ENCODE data around the gene ROBO2. TPM values are rescaled to one million over a fixed set of nuclear protein-coding genes. Genes with fewer than 3 reads are reported as not detected.

Gene ROBO2
- total RNA-seq, 1 donor from 2014 or later, result 330 TPM

GRCh38 chr3:77436908-77437307, 397.0 kb downstream of the ROBO2 start:
- Mint-ChIP-seq H3K9me3 (ENCODE audit: unreplicated experiment) (peaks cover 2% of the 10 kb centered on the region), H3K27ac (ENCODE audit: unreplicated experiment) (no peak overlapping the region), H3K36me3 (ENCODE audit: unreplicated experiment) (no peaks in the 10 kb centered on the region), H3K4me3 (ENCODE audit: unreplicated experiment) (no peak overlapping the region), H3K4me1 (ENCODE audit: low read depth, unreplicated experiment) (peaks cover 31% of the 10 kb centered on the region), H3K27me3 (ENCODE audit: unreplicated experiment) (no peaks in the 10 kb centered on the region)
- TF ChIP-seq CTCF (IDR thresholded peaks at IDR 0.05; ENCODE audit: partially characterized antibody, unreplicated experiment), result no peak
- no peak for DNase-seq

- Mint-ChIP-seq H3K9me3 (ENCODE audit: unreplicated experiment) (peaks cover 2% of the 10 kb centered on the region), H3K27me3 (ENCODE audit: unreplicated experiment) (peaks cover 3% of the 10 kb centered on the region), H3K4me1 (ENCODE audit: low read depth, unreplicated experiment) (peaks cover 19% of the 10 kb centered on the region), H3K4me3 (ENCODE audit: unreplicated experiment) (no peak overlapping the region), H3K36me3 (ENCODE audit: unreplicated experiment) (no peaks in the 10 kb centered on the region), H3K27ac (ENCODE audit: unreplicated experiment) (no peak overlapping the region)
- no peak for DNase-seq
- no peak for TF ChIP-seq CTCF (IDR thresholded peaks at IDR 0.05; ENCODE audit: partially characterized antibody, unreplicated experiment)
Observed at GRCh38 chr3:77446084-77446483, 406.2 kb downstream of the ROBO2 start.

- no peak overlapping the region for H3K4me3 Mint-ChIP-seq (ENCODE audit: unreplicated experiment)
Observed at GRCh38 chr3:77446761-77447160, 406.9 kb downstream of the ROBO2 start.

GRCh38 chr3:77449459-77450350, 409.8 kb downstream of the ROBO2 start:
- peaks cover 26% of the 10 kb centered on the region for H3K4me1 Mint-ChIP-seq (ENCODE audit: low read depth, unreplicated experiment)
- no peak for TF ChIP-seq CTCF (IDR thresholded peaks at IDR 0.05; ENCODE audit: partially characterized antibody, unreplicated experiment)
- no peak overlapping the region for H3K27ac Mint-ChIP-seq (ENCODE audit: unreplicated experiment)
- peaks cover 2% of the 10 kb centered on the region for H3K9me3 Mint-ChIP-seq (ENCODE audit: unreplicated experiment)
- H3K36me3 Mint-ChIP-seq (ENCODE audit: unreplicated experiment), result no peaks in the 10 kb centered on the region
- no peaks in the 10 kb centered on the region for H3K27me3 Mint-ChIP-seq (ENCODE audit: unreplicated experiment)
- no peak overlapping the region for H3K4me3 Mint-ChIP-seq (ENCODE audit: unreplicated experiment)
- DNase-seq, result no peak

More at GRCh38 chr3:77446761-77447160, 406.9 kb downstream of the ROBO2 start:
- DNase-seq, result no peak
- no peaks in the 10 kb centered on the region for H3K36me3 Mint-ChIP-seq (ENCODE audit: unreplicated experiment)
- peaks cover 2% of the 10 kb centered on the region for H3K9me3 Mint-ChIP-seq (ENCODE audit: unreplicated experiment)
- H3K27ac Mint-ChIP-seq (ENCODE audit: unreplicated experiment), result no peak overlapping the region
- H3K4me1 Mint-ChIP-seq (ENCODE audit: low read depth, unreplicated experiment), result peaks cover 19% of the 10 kb centered on the region
- H3K27me3 Mint-ChIP-seq (ENCODE audit: unreplicated experiment), result peaks cover 3% of the 10 kb centered on the region
- TF ChIP-seq CTCF (IDR thresholded peaks at IDR 0.05; ENCODE audit: partially characterized antibody, unreplicated experiment), result no peak

GRCh38 chr3:77456431-77456830, 416.5 kb downstream of the ROBO2 start:
- H3K27me3 Mint-ChIP-seq (ENCODE audit: unreplicated experiment), result no peaks in the 10 kb centered on the region
- TF ChIP-seq CTCF (IDR thresholded peaks at IDR 0.05; ENCODE audit: partially characterized antibody, unreplicated experiment), result no peak
- DNase-seq, result no peak
- H3K27ac Mint-ChIP-seq (ENCODE audit: unreplicated experiment), result no peak overlapping the region
- H3K9me3 Mint-ChIP-seq (ENCODE audit: unreplicated experiment), result no peaks in the 10 kb centered on the region
- H3K36me3 Mint-ChIP-seq (ENCODE audit: unreplicated experiment), result no peaks in the 10 kb centered on the region
- H3K4me1 Mint-ChIP-seq (ENCODE audit: low read depth, unreplicated experiment), result peaks cover 19% of the 10 kb centered on the region
- H3K4me3 Mint-ChIP-seq (ENCODE audit: unreplicated experiment), result no peak overlapping the region
